HFF-Myc (cell line): Measurements from ENCODE around the gene NCOR1.

Experiments used
- DNase-seq: peaks from one replicate; pipeline ENCODE4 v3.0.0-alpha.2; 2011; ENCODE audit warnings: low read depth; ENCODE audit errors: extremely low read depth
- H3K4me3 ChIP-seq: replicated peaks from 2 replicates; pipeline ENCODE4 v1.5.1; 2011; ENCODE audit warnings: low read depth, mild to moderate bottlenecking, control low read depth, low read length
- CTCF ChIP-seq: IDR thresholded peaks from 2 replicates; pipeline ENCODE4 v1.5.1; 2012; ENCODE audit warnings: mild to moderate bottlenecking, low read depth, low read length, control low read depth; ENCODE audit errors: missing control alignments

NCOR1 gene

GRCh38 chr17:16019347-16019746 lies 196.0 kb downstream of the NCOR1 start:
- no peak for DNase-seq
- TF ChIP-seq CTCF: no peak
- no peak overlapping the region for H3K4me3 ChIP-seq

GRCh38 chr17:16013943-16014407 lies 201.4 kb downstream of the NCOR1 start:
- peak; percentile 62 for TF ChIP-seq CTCF
- H3K4me3 ChIP-seq: no peak overlapping the region
- DNase-seq: peak; percentile 65

GRCh38 chr17:16007439-16007838 lies 207.9 kb downstream of the NCOR1 start:
- H3K4me3 ChIP-seq: no peak overlapping the region
- no peak for TF ChIP-seq CTCF
- DNase-seq: no peak

GRCh38 chr17:16005636-16006035 lies 209.7 kb downstream of the NCOR1 start:
- DNase-seq: no peak
- no peak for TF ChIP-seq CTCF
- no peak overlapping the region for H3K4me3 ChIP-seq

- no peak for TF ChIP-seq CTCF
- H3K4me3 ChIP-seq: no peak overlapping the region
- no peak for DNase-seq
Measured at GRCh38 chr17:16003841-16004240, 211.5 kb downstream of the NCOR1 start.

GRCh38 chr17:16002708-16003260 lies 212.6 kb downstream of the NCOR1 start:
- no peak overlapping the region for H3K4me3 ChIP-seq
- DNase-seq: no peak
- no peak for TF ChIP-seq CTCF
